Ishikawa (cell line): ENCODE results near the gene ARMC2.

Experiments used
- FOXM1 ChIP-seq: IDR thresholded peaks from 2 replicates; pipeline ENCODE4 v1.6.1; 2012; ENCODE audit warnings: low read depth, borderline replicate concordance
- NFIC ChIP-seq: IDR thresholded peaks from 2 replicates; pipeline ENCODE4 v1.6.1; 2012

- TF ChIP-seq NFIC = no peak
- TF ChIP-seq FOXM1 = no peak
Measured at GRCh38 chr6:108897371-108897770, 49.1 kb downstream of the ARMC2 start.
